HUDEP-2 (cell line): ENCODE measurements around the gene BRIP1.
"Not testable (repeated sequence)": the region's sequence is repeated elsewhere in the genome, so short reads cannot be mapped to it uniquely, and the experiment has no call there.

ENCODE experiments used
- DNase-seq, 76 experiments: peaks; one replicate each; lab custom pipeline; 2025; ENCODE audit not compliant: unreplicated experiment in 76 of 76; lab: John Stamatoyannopoulos, UW

BRIP1 gene

GRCh38 chr17:61832463-61832862 lies 30.9 kb downstream of the BRIP1 start:
- DNase-seq, result no peak

- DNase-seq, result no peak
Measured at GRCh38 chr17:61831099-61831498, 32.2 kb downstream of the BRIP1 start.

- no peak for DNase-seq
Measured at GRCh38 chr17:61828694-61829093, 34.6 kb downstream of the BRIP1 start.

- DNase-seq, result no peak
Measured at GRCh38 chr17:61827649-61828395, 35.5 kb downstream of the BRIP1 start.

GRCh38 chr17:61826866-61827265 lies 36.5 kb downstream of the BRIP1 start:
- not testable (repeated sequence) for DNase-seq

GRCh38 chr17:61826198-61826597 lies 37.1 kb downstream of the BRIP1 start:
- DNase-seq, result not testable (repeated sequence)

GRCh38 chr17:61825448-61826137 lies 37.7 kb downstream of the BRIP1 start:
- DNase-seq, result no peak

- DNase-seq, result no peak
Measured at GRCh38 chr17:61822326-61823285, 40.7 kb downstream of the BRIP1 start.

- no peak for DNase-seq
Measured at GRCh38 chr17:61821655-61822054, 41.7 kb downstream of the BRIP1 start.

- not testable (repeated sequence) for DNase-seq
Measured at GRCh38 chr17:61819265-61819664, 44.1 kb downstream of the BRIP1 start.

GRCh38 chr17:61818225-61818624 lies 45.1 kb downstream of the BRIP1 start:
- no peak for DNase-seq

GRCh38 chr17:61817452-61817851 lies 45.9 kb downstream of the BRIP1 start:
- no peak for DNase-seq

GRCh38 chr17:61816538-61816937 lies 46.8 kb downstream of the BRIP1 start:
- DNase-seq, result peak in 1 of 76 experiments; percentile 11

GRCh38 chr17:61815863-61816503 lies 47.3 kb downstream of the BRIP1 start:
- no peak for DNase-seq

GRCh38 chr17:61814485-61814884 lies 48.8 kb downstream of the BRIP1 start:
- DNase-seq, result no peak

- DNase-seq, result no peak
Measured at GRCh38 chr17:61813211-61813610, 50.1 kb downstream of the BRIP1 start.

- no peak for DNase-seq
Measured at GRCh38 chr17:61812747-61813146, 50.6 kb downstream of the BRIP1 start.

- no peak for DNase-seq
Measured at GRCh38 chr17:61809816-61810392, 53.4 kb downstream of the BRIP1 start.

- DNase-seq, result no peak
Measured at GRCh38 chr17:61808442-61808841, 54.9 kb downstream of the BRIP1 start.

- no peak for DNase-seq
Measured at GRCh38 chr17:61806936-61807335, 56.4 kb downstream of the BRIP1 start.
